Progenitor cell of endocrine pancreas (in vitro differentiated cells): ENCODE data around the gene FPGS. TPM values are rescaled to one million over a fixed set of nuclear protein-coding genes. Genes with fewer than 3 reads are reported as not detected.

Experiments
- DNase-seq: peaks from one replicate; pipeline ENCODE4 v3.0.0; 2021; ENCODE audit warnings: low spot score; ENCODE audit not compliant: unreplicated experiment
- H3K27ac Mint-ChIP-seq: 2 replicates; pipeline ENCODE4 v1.8.0; 2021; ENCODE audit warnings: mild to moderate bottlenecking, moderate library complexity, mixed read lengths
- H3K27me3 Mint-ChIP-seq: 2 replicates; pipeline ENCODE4 v1.8.0; 2021; ENCODE audit warnings: mixed read lengths
- H3K36me3 Mint-ChIP-seq: 2 replicates; pipeline ENCODE4 v1.8.0; 2022; ENCODE audit warnings: mixed read lengths; ENCODE audit not compliant: insufficient read depth
- H3K4me1 Mint-ChIP-seq: 2 replicates; pipeline ENCODE4 v1.8.0; 2021; ENCODE audit warnings: low read depth, mixed read lengths
- H3K4me3 Mint-ChIP-seq: 2 replicates; pipeline ENCODE4 v1.8.0; 2021; ENCODE audit warnings: low read depth, mild to moderate bottlenecking, moderate library complexity, mixed read lengths
- H3K9me3 Mint-ChIP-seq: 2 replicates; pipeline ENCODE4 v1.8.0; 2021; ENCODE audit warnings: low read depth, mixed read lengths
- total RNA-seq: library from RNA; stranded (reverse); gene quantifications from 2 replicates; pipeline ENCODE4 v1.2.1, GENCODE V29; 2021
- TF ChIP-seq, protein P1 (sequence below): fragments of 200-600 bp; sonication (generic); IDR thresholded peaks from one replicate; pipeline ENCODE4 v1.5.0; 2021; ENCODE audit warnings: antibody characterized with exemption, mild to moderate bottlenecking; ENCODE audit not compliant: unreplicated experiment

The FPGS gene
- total RNA-seq, 1 donor from 2014 or later = 75.0 TPM

DNA sequence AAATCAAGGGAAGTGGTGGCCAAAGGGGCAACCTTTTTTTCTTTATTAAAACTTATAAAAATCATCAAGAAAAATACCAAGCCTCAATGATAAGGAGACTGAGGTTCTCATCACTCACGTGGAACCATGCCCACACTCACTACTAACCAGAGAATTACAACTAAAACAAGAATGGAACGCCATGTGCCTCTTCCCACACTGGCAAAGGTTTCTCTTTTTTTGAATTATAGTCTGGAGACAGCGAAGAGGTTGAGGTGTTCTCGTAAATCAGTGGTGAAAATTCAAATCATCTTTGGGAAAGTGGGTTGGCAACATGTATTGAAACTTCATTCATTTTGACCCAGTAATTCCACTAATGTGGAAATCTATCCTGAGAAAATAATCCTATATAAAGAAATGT is 19.4 kb downstream of the FPGS start:
- peaks cover 3% of the 10 kb centered on the region for H3K36me3 Mint-ChIP-seq
- no peak for DNase-seq
- TF ChIP-seq, protein P1, sequence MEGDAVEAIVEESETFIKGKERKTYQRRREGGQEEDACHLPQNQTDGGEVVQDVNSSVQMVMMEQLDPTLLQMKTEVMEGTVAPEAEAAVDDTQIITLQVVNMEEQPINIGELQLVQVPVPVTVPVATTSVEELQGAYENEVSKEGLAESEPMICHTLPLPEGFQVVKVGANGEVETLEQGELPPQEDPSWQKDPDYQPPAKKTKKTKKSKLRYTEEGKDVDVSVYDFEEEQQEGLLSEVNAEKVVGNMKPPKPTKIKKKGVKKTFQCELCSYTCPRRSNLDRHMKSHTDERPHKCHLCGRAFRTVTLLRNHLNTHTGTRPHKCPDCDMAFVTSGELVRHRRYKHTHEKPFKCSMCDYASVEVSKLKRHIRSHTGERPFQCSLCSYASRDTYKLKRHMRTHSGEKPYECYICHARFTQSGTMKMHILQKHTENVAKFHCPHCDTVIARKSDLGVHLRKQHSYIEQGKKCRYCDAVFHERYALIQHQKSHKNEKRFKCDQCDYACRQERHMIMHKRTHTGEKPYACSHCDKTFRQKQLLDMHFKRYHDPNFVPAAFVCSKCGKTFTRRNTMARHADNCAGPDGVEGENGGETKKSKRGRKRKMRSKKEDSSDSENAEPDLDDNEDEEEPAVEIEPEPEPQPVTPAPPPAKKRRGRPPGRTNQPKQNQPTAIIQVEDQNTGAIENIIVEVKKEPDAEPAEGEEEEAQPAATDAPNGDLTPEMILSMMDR = no peak
- H3K9me3 Mint-ChIP-seq = no peaks in the 10 kb centered on the region
- H3K4me1 Mint-ChIP-seq = peaks cover 1% of the 10 kb centered on the region
- H3K27ac Mint-ChIP-seq = no peak overlapping the region
- H3K27me3 Mint-ChIP-seq = peaks cover 15% of the 10 kb centered on the region
- no peak overlapping the region for H3K4me3 Mint-ChIP-seq

DNA sequence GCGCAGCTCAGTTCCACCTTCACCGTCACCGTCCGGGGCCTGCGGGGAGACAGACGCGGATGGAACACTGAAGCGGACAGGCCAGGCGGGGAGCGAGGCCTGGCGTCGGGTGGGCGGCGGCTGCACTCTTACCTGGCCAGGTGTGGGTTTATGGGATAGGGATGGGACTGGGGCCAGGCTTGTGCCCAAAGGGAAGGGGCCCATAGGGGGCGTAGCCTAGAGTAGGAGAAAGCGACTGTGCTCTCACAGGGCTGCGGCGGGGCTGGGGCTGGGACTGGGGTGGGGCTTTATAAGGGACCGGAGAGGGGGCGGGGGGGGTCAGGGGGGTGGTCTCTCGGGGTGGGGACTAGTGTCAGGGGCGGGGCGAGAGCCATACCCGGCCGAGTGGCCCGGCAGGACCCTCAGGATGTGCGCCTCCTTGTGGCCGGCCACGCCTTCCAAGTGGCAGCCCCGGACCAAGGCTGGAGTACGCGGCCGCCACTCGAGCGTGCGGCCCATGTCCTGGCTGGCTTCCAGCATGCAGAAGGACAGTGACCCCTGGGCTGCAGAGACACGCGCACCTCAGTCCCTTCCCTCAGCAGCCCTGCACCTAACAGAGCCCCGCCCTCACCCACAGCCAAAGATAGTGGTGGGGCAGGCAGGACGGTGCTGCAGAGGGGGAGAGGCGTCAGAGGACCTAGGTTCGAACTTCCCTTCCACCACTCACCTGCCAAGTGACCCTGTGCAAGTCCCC is 22.8 kb downstream of the FPGS start:
- Mint-ChIP-seq H3K4me3 (peak overlapping the region; percentile 41), H3K36me3 (no peaks in the 10 kb centered on the region), H3K27me3 (peaks cover 36% of the 10 kb centered on the region), H3K27ac (no peak overlapping the region), H3K9me3 (no peaks in the 10 kb centered on the region), H3K4me1 (peaks cover 5% of the 10 kb centered on the region)
- TF ChIP-seq, protein P1 = peak; percentile 75
- peak; percentile 69 for DNase-seq

DNA sequence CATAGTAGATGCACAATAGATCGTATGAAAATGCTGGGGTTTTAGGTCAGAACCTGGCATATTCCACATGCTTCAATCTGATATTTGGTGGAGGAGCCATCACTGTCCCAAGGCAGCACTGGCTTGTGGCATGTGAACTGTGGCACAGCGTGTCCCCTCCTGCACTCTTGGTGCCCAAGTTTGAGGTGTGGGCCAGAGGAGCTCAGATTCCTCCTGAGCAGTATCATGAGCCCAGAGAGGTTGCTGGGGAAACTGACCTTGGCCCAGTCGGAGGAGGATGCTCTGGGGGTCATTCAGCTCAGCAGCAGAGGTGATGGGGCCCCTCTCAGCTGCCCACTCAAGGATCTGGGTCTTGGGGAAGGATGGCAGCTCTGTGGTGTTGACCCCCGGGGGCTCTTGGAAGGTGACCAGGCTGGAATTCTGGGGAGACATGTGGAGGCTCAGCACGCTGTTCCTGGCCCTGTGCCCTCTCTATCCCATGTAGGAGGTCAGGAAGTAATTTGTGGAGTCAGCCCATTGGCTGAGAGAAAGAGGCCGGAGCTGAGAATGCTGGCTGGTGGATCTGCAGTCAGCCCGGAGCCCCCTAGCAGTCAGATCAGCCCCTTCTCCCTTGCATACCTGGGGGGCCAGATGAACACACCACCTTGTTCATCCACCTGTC is 23.7 kb downstream of the FPGS start:
- peaks cover 5% of the 10 kb centered on the region for H3K4me1 Mint-ChIP-seq
- H3K36me3 Mint-ChIP-seq = no peaks in the 10 kb centered on the region
- no peaks in the 10 kb centered on the region for H3K9me3 Mint-ChIP-seq
- TF ChIP-seq, protein P1 = no peak
- H3K27me3 Mint-ChIP-seq = peaks cover 36% of the 10 kb centered on the region
- H3K4me3 Mint-ChIP-seq = no peak overlapping the region
- H3K27ac Mint-ChIP-seq = no peak overlapping the region
- no peak for DNase-seq

DNA sequence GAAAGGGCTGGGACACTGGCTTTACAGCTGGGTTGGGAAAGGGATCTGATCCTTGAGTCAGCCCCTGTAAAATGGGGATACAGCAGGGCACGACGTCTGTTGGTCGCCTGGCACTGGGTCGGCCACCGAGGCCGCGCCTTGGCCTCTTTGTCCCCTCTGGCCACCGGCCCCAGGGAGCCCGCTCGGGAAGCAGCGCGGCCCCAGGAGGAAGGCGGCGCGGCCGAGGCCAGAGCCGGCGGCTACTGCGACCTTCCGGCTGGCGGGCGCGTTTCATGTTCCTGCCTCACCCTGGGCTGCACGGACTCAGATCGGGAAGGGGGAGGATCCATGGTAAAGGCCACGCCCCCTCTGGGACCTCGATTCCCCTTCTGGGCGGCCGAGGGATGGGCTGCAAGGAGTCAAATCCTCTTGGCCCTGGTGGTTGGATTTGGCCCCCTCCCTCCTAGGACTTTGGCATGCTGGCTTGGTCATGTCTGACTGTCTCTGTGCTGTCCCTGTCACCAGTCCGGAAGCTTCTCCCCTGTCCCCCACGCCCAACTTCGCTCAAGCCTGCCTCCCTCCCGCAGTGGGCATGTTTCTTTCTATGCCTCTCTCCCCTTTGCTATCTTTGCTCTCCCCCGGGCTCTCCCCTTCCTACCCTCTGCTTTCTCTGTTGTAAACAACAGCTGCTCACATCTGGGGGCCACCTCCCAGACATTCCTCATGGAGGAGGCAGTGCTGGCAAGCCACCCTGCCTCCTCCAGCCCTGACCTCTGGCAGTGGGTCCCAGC is 25.8 kb downstream of the FPGS start:
- Mint-ChIP-seq H3K36me3 (no peaks in the 10 kb centered on the region), H3K9me3 (no peaks in the 10 kb centered on the region), H3K4me3 (peak overlapping the region; percentile 43), H3K4me1 (peaks cover 5% of the 10 kb centered on the region), H3K27me3 (peaks cover 36% of the 10 kb centered on the region), H3K27ac (no peak overlapping the region)
- DNase-seq = peak; percentile 63
- TF ChIP-seq, protein P1 = no peak

DNA sequence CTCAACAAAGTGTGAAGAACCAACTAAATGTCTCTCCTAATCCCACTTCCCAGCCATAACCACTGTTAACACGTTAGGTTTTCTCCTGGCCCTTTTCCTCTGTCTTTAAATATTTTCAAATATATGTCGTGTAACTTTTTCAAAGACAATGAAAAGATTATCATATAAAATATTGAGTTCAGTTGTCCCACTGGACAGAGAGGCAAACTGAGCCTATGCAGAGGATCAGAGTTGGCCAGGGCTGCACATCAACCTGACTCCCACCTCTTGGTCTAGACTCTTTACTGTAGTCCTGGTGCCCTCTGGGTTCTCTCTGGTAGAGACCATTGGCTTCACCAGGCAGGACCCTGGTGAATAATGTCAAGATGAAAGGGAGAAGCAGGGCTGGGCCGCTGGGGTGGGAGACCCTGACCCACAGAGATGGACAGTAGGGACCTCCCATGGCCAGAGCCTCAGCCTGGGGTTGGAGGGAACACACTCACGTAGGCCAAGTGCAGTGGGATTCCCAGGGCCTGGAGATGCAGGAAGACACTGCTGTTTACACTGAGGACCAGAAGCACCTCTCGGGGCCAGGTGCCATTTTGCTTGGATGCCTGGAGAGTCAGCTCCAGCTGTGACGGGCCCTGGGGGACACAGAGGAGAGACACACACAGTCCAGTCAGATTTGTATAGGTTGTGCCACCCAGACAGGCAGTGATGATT is 26.7 kb downstream of the FPGS start:
- TF ChIP-seq, protein P1 = no peak
- Mint-ChIP-seq H3K4me1 (peaks cover 5% of the 10 kb centered on the region), H3K27me3 (peaks cover 36% of the 10 kb centered on the region), H3K36me3 (no peaks in the 10 kb centered on the region), H3K27ac (no peak overlapping the region), H3K4me3 (no peak overlapping the region), H3K9me3 (no peaks in the 10 kb centered on the region)
- DNase-seq = no peak
